Activated B cell treated with CpG ODN at 0.5 μM for 24 hours (primary cell): ENCODE data around the gene PRKCZ. TPM values are rescaled to one million over a fixed set of nuclear protein-coding genes. Genes with fewer than 3 reads are reported as not detected.

Source experiments
- ATAC-seq: fragments of 200-7000 bp; cut with Tn5 transposase; one replicate; pipeline ENCODE4 v1.10.0; 2021; ENCODE audit warnings: low read depth, mild to moderate bottlenecking, moderate library complexity
- CTCF ChIA-PET: fragments of 350-600 bp; sonication (Branson Sonifier 250); formaldehyde crosslinking; loops from one replicate; lab custom pipeline; 2021; ENCODE audit warnings: antibody characterized with exemption; lab: Charles Lee
- POLR2A ChIA-PET: fragments of 350-600 bp; sonication (Branson Sonifier 250); formaldehyde crosslinking; loops from one replicate; lab custom pipeline; 2021; ENCODE audit warnings: antibody characterized with exemption; lab: Charles Lee
- DNase-seq: peaks from one replicate; pipeline ENCODE4 v3.0.0; 2022
- H3K27ac Mint-ChIP-seq: one replicate; pipeline ENCODE4 v1.8.0; 2020; ENCODE audit warnings: mixed read lengths
- H3K27me3 Mint-ChIP-seq: one replicate; pipeline ENCODE4 v1.8.0; 2021; ENCODE audit warnings: mixed read lengths
- H3K36me3 Mint-ChIP-seq: one replicate; pipeline ENCODE4 v1.8.0; 2021; ENCODE audit warnings: low read depth, mixed read lengths
- H3K4me1 Mint-ChIP-seq: one replicate; pipeline ENCODE4 v1.8.0; 2021; ENCODE audit warnings: mixed read lengths
- H3K4me3 Mint-ChIP-seq: one replicate; pipeline ENCODE4 v1.8.0; 2020; ENCODE audit warnings: mild to moderate bottlenecking, mixed read lengths
- H3K9me3 Mint-ChIP-seq: one replicate; pipeline ENCODE4 v1.8.0; 2020; ENCODE audit warnings: mixed read lengths
- intact Hi-C: fragments of 100-400 bp; cut with micrococcal nuclease; formaldehyde crosslinking; loops from one replicate; pipeline ENCODE4 v1.15.1; 2024
- total RNA-seq: library from RNA; stranded (reverse); gene quantifications from 2 replicates; pipeline ENCODE4 v1.2.3, GENCODE V29; 2022
- TF ChIP-seq, protein P1 (sequence below): fragments of 200-600 bp; IDR thresholded peaks from one replicate; pipeline ENCODE4 v1.8.0; 2022; ENCODE audit warnings: antibody characterized with exemption, mild to moderate bottlenecking

The PRKCZ gene
- total RNA-seq, 1 donor from 2014 or later: 28.5 TPM

DNA sequence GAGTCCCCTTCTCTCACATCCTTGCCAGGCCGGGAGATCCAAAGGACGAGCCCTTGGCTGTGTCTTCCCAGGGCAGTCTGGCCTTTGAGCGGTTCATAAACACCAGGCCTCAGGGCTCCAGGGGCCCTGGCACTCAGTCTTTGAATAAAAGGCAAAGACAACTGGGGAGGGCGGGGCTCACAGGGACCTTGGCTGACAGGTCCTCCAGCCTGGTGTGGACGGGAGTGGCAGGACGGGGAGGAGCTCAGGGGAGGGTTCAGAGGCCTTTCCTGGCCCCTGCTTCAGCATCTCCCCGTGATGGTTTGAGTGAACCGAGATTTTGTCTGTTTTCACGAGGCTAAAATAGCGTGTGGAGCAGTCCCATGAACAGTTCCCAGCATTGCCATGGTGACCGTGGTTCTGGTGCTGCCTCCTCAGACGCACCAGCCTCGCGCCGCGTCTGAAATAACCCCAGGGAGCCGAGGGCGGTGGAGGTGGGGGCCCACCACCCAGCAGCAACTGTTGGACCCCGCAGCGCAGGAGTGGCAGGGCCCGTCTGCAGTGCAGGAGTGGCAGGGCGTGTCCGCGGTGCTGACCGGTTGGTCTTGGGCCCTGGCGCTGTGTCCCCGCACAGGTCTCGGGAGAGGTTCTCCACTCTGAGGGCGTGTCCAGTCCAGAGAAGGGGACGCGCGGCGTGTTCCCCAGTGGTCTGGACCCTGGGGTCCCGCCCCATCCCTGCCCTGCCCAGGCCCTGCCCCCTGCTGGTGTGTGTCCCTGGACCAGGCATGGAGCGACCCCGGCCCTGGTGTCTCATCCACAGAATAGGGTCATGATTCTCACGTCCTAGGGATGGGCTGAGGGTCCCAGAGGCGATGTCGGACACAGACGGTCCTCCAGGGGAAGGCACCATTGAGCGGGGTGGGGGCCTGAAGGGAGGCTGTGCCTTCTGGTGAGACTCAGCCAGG lies 7.1 kb upstream of the PRKCZ start:
- Mint-ChIP-seq H3K27ac (no peak overlapping the region), H3K9me3 (no peaks in the 10 kb centered on the region), H3K36me3 (no peaks in the 10 kb centered on the region), H3K27me3 (peaks cover 9% of the 10 kb centered on the region), H3K4me1 (peaks cover 14% of the 10 kb centered on the region), H3K4me3 (no peak overlapping the region)
- intact Hi-C loops: no loop called here
- no peak for ATAC-seq
- TF ChIP-seq, protein P1, sequence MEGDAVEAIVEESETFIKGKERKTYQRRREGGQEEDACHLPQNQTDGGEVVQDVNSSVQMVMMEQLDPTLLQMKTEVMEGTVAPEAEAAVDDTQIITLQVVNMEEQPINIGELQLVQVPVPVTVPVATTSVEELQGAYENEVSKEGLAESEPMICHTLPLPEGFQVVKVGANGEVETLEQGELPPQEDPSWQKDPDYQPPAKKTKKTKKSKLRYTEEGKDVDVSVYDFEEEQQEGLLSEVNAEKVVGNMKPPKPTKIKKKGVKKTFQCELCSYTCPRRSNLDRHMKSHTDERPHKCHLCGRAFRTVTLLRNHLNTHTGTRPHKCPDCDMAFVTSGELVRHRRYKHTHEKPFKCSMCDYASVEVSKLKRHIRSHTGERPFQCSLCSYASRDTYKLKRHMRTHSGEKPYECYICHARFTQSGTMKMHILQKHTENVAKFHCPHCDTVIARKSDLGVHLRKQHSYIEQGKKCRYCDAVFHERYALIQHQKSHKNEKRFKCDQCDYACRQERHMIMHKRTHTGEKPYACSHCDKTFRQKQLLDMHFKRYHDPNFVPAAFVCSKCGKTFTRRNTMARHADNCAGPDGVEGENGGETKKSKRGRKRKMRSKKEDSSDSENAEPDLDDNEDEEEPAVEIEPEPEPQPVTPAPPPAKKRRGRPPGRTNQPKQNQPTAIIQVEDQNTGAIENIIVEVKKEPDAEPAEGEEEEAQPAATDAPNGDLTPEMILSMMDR: no peak
- ChIA-PET CTCF (interaction anchor here (1.8 to 2.7 kb wide), 4 partner anchors 13 to 131 kb away, joined by 6 to 18 read pairs (median 8); no protein-coding TSS in a partner anchor), POLR2A (no interaction called here)
- no peak for DNase-seq

DNA sequence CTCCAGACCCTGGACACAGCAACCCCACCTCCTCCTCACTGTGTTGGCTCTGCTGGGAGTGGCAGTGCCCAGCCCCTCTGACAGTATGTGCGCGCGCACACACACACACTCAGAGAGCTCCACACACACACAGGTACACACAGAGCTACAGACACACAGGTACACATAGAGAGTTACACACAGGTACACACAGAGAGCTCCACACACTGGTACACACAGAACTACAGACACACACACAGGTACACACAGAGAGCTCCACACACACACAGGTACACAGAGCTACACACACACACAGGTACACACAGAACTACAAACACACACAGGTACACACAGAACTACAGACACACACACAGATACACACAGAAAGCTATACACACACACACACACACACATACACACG lies 6.3 kb upstream of the PRKCZ start:
- Mint-ChIP-seq H3K4me3 (peak overlapping the region; percentile 33), H3K9me3 (no peaks in the 10 kb centered on the region), H3K27ac (no peak overlapping the region), H3K36me3 (no peaks in the 10 kb centered on the region), H3K27me3 (peaks cover 9% of the 10 kb centered on the region), H3K4me1 (peaks cover 14% of the 10 kb centered on the region)
- DNase-seq (no peak), ATAC-seq (no peak)
- CTCF ChIA-PET: interaction anchor here (1.1 to 2.7 kb wide), 7 partner anchors 13 to 130 kb away, joined by 3 to 18 read pairs (median 7); no protein-coding TSS in a partner anchor
- TF ChIP-seq, protein P1: no peak
- POLR2A ChIA-PET: interaction anchor here (1.0 kb wide), 1 partner anchor 503 kb away, joined by 3 read pairs; no protein-coding TSS in a partner anchor
- intact Hi-C loops: loop anchor here (1.0 kb wide), 2 partner anchors 84 to 100 kb away; no protein-coding TSS in a partner anchor

DNA sequence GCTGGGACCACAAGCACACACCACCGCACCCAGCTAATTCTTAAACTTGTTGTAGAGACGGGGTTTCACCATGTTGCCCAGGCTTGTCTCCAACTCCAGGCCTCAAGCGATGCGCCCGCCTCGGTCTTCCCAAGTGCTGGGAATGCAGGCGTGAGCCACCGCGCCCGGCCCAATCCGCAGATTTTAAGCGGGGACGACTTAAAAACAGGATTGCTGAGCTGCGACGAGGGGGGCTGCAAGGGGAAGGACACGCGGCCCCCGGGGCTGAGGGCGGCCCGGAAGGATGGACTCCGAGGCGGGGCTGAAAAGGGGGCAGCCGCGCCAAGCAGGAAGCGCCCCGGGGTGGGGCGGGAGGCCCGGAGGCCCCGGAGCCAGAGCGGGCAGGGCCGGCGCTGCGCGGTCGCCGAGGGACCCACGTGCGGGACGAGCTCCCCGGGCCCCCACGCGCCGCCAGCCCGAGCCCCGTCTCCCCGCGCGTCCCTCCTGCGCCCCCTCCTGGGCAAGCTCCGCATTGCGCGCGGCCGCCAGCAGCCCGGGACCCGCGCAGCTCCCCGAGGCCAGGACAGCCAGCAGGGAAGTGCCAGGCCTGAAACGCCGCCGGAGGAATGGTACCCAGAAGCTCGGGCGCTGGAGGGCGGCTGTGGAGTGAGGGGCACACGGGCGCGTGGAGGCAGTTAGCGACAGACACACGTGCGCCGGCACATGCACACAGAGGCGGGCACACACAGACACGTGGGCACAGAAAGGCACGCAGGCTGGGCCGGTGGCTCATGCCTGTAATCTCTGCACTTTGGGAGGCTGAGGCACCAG lies 5.5 kb upstream of the PRKCZ start:
- peak overlapping the region; percentile 46 for H3K4me3 Mint-ChIP-seq
- DNase-seq (peak; percentile 87), ATAC-seq (peak; percentile 86)
- no peaks in the 10 kb centered on the region for H3K36me3 Mint-ChIP-seq
- CTCF ChIA-PET: interaction anchor here (0.8 to 2.7 kb wide), 13 partner anchors 8 to 338 kb away, joined by 3 to 18 read pairs (median 5); no protein-coding TSS in a partner anchor
- POLR2A ChIA-PET: interaction anchor here (1.0 to 1.5 kb wide), 2 partner anchors 150 to 503 kb away, joined by 3 to 5 read pairs; partner anchors contain the start of gene FAAP20
- H3K27me3 Mint-ChIP-seq: peaks cover 11% of the 10 kb centered on the region
- H3K4me1 Mint-ChIP-seq: peaks cover 21% of the 10 kb centered on the region
- H3K9me3 Mint-ChIP-seq: no peaks in the 10 kb centered on the region
- intact Hi-C loops: loop anchor here (1.0 to 5.0 kb wide), 4 partner anchors 84 to 338 kb away; partner anchors contain the start of gene NADK
- TF ChIP-seq, protein P1: peak; percentile 30
- no peak overlapping the region for H3K27ac Mint-ChIP-seq

DNA sequence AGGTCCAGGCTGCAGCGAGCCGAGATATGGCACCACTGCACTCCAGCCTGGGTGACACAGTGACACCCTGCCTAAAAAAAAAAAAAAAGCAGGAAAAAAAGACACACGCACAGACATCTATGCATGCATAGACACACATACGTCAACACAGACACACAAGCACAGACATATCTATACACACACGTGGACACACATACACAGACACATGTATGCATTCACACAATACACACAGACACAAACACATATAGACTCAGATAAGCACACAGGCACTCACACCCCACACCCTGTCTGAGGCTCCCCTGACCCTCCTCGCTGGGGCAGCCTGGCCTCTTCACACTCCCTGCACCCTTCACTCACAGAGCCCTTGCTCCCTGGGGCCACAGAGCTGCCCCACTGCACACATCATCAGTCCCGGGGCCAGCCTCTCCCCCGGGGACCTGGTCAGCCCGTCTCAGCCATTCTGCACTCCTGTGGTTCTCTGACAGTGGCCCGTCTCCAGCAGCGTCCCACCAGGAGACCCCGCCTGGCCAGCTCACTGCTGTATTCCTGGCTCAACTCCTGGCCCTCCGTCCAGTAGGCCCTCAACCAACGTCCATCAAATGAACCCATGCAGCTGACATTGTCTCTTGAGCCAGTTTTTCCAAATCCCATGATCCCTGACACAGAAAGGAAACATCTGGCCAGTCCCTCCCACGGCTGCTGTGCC lies 4.6 kb upstream of the PRKCZ start:
- ChIA-PET POLR2A (interaction anchor here (1.5 kb wide), 1 partner anchor 149 kb away, joined by 5 read pairs; the partner anchor contains the start of gene FAAP20), CTCF (interaction anchor here (0.9 to 2.7 kb wide), 11 partner anchors 11 to 337 kb away, joined by 3 to 18 read pairs (median 6); no protein-coding TSS in a partner anchor)
- no peak for ATAC-seq
- no peak for DNase-seq
- H3K9me3 Mint-ChIP-seq: no peaks in the 10 kb centered on the region
- TF ChIP-seq, protein P1: no peak
- no peak overlapping the region for H3K27ac Mint-ChIP-seq
- intact Hi-C loops: loop anchor here (5.0 kb wide), 2 partner anchors 268 to 337 kb away; partner anchors contain the start of gene NADK
- H3K4me1 Mint-ChIP-seq: peaks cover 21% of the 10 kb centered on the region
- peak overlapping the region; percentile 19 for H3K4me3 Mint-ChIP-seq
- peaks cover 11% of the 10 kb centered on the region for H3K27me3 Mint-ChIP-seq
- no peaks in the 10 kb centered on the region for H3K36me3 Mint-ChIP-seq
